Sciatic nerve (tissue), 2 donors: ENCODE results near the gene BMF. TPM values are rescaled to one million over a fixed set of nuclear protein-coding genes. Genes with fewer than 3 reads are reported as not detected.
"Not testable (repeated sequence)": the region's sequence is repeated elsewhere in the genome, so short reads cannot be mapped to it uniquely, and the experiment has no call there.

Experiments used
- ATAC-seq: fragments of 200-7000 bp; cut with Tn5 transposase; one replicate; pipeline ENCODE4 v1.9.1; 2020; ENCODE audit warnings: mild to moderate bottlenecking, moderate library complexity
- DNase-seq: peaks from one replicate; pipeline ENCODE4 v3.0.0-alpha.2; 2020; ENCODE audit warnings: low spot score
- intact Hi-C: fragments of 100-400 bp; cut with DNase I; formaldehyde crosslinking; loops from one replicate; pipeline ENCODE4 v1.14.2; 2022
- total RNA-seq: library from RNA; stranded (reverse); fragmentation: NEBNext Ultra II Directional; extraction: Animal tissue kit (Norgen Biotek cat#: 25700); gene quantifications from one replicate; pipeline ENCODE4 v1.2.1, GENCODE V29; 2021
- donor health status: DM: no; HTN: no; CAD: no.
- donor health status: DM: no; HTN: no; CAD: no.

BMF gene
- total RNA-seq, 1 donor from 2014 or later, result 15.0 TPM

DNA sequence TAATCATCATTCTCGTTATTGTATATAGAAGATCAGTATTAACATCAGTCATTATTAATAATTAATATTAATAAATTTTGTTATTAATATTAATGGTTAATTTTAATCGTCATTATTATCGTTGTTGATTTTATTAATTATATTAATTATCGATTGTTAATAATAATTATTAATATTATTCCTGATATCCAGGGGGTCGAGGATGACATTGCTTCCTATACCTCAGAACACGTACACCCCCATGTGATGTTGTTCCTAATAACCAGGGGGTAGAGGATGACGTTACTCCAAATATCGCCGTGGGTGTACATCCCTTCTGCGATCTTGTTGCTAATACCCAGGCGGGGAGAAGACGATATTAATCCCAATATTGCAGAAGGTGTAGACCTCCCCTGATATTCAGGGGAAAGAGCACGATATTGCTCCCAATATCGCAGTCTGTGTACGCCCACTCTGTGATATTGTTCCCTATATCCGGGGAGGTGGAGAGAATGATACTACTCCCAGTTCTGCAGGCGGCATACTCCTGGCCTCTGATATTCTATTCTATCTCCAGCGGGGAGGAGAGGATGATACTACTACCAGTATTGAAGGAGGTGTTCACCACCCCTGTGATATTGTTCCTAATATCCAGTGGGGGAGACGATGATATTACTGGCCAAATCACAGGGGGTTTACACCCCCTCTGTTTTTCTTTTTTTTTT, 22.3 kb upstream of the BMF start:
- intact Hi-C loops, result no loop called here
- no peak for DNase-seq
- ATAC-seq, result no peak

DNA sequence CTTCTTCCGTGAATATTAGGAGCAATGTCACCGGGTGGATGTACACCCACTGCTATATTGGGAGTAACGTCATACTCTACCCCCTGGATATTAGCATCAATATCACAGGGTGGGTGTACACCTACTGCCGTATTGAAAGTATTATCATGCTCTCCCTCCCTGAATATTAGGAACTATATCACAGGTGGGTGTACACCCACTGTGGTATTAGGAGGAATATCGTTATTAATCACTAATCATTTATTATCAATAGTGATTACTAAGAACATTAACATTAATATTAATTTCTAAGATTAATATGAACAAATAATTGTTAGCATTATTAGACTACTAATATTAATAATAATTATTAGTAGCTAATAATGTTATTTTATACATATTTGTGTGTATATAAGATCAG, 21.4 kb upstream of the BMF start:
- intact Hi-C loops, result no loop called here

DNA sequence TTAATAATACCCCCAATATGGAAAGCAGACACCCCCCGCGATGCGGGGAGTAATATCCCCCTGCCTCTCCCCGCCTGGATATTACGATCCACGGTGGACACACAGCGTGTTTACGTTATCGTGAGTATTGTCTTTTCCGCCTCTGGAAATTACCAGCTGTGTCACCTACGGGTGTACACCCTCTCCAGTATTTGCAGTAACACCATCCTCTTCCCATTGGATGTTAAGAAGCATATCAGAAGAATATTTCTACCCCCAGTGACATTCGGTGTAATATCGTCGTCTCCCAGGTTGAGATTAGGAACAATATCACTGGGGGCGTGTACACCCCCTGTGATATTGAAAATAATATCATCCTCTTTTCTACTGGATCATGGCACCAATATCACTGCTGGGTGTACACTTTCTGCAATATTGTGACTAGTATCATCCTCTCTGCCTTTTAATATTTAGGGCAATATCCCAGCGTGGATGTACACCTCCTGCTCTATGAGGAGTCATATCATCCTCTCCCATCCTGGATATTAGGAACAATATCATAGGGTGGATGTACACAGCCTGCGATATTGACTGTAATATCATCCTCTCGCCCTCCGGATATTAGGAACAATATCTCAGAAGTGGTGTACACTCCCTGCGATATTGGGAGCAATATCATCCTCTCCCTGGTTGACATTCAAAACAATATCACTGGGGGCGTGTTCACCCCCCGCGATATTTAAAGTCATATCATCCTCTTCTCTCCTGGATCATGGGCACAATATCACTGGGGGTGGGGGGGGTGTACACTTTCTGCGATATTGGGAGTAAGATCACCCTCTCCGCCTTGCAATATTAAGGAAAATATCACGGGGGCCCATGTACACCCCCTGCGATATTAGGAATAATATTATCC, 20.3 kb upstream of the BMF start:
- no peak for ATAC-seq
- intact Hi-C loops, result loop anchor here (5.0 kb wide), 1 partner anchor 677 kb away; no protein-coding TSS in a partner anchor
- no peak for DNase-seq

More for the DNA sequence above, 21.4 kb upstream of the BMF start:
- no peak for ATAC-seq
- no peak for DNase-seq

DNA sequence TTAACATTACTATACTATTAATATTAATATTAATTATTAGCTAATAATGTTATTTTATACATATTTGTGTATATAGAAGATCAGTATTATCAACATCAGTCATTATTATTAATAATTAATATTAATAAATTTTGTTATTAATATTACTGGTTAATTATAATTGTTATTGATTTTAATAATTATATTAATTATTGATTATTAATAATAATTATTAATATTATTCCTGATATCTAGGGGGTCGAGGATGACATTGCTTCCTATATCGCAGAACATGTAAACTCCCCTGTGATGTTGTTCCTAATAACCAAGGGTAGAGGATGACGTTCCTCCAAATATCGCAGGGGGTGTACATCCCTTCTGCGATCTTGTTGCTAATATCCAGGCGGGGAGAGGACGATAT, 17.3 kb upstream of the BMF start:
- DNase-seq, result no peak
- intact Hi-C loops, result loop anchor here (5.0 kb wide), 1 partner anchor 674 kb away; no protein-coding TSS in a partner anchor
- no peak for ATAC-seq

DNA sequence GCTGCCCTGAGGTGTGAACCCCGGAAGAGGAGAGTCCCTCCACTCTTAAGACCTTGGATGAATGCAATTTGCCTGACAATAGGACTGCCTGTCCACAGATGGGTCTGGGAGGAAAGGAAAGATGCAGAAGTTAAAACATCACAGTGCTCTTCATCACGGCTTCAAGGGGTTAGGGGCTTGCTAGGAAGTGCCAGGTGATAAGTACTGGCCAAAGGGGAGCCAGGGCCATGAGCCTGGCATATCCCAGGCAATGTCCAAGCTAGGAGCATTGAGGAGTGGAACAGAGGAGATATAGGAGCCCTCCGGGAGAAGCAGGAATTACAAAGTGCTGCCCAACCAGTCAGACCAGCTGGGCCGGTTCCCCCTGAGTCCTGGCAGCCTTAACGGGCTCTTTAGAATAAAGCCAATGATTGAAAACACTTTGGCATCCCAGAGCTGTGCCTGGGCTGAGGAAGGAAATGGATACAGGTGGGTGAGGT, 16.2 kb upstream of the BMF start:
- ATAC-seq, DNase-seq: not testable (repeated sequence)
- intact Hi-C loops, result loop anchor here (5.0 kb wide), 1 partner anchor 673 kb away; no protein-coding TSS in a partner anchor

DNA sequence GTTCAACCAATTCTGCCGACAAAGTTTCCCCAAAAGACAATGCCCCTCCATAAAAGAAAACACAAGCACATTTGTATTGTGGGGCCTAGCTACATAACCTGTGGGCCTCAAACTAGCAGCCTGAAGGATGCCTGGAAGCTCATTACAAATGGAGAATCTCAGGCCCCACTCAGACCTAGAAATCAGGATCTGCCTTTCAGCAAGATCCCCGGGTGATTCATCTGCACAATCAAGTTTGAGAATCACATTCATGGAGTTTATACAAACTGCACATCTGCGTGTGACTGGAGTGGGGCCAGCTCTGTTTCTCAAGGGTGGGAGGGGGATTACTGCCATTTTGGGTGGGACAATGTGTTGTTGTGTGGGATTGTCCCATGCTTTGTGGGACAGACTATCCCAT, 15.7 kb upstream of the BMF start:
- ATAC-seq, intact Hi-C loops, DNase-seq: not testable (repeated sequence)

DNA sequence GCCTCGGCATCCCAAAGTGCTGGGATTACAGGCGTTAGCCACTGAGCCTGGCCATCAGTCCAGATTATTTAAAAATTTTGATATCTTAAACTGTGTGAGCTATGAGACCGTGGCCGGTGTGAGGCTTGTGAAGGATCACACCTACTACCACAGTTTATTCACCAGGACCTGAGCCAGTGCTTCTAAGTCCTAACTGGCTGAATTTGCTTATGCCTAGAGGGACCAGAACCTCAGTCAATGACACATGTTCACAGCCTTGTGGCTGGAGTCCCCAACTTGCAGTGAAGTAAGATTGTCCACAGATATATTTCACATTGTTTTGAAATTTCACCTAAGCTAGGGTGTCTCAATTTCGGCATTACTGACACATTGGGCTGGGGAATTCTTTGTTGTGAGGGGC, 15.2 kb upstream of the BMF start:
- ATAC-seq, DNase-seq, intact Hi-C loops: not testable (repeated sequence)

DNA sequence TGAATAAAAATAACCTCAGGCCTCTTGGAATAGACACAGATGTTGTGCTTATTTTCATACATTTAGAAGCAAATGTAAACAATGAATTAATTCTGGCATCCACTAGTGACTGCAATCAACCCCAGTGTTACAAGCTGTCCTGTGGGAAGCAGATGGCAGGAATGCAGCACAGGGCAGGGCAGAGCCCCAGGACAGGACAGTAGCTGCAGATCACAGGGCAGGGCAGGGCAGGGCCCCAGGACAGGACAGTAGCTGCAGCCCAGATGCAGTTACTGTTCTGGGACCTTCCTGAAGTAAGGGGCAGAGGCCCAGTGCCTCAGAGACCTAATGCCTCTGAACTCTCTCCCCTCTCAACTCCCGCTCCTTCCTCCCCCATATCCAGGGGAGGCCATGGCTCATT, 14.3 kb upstream of the BMF start:
- peak; percentile 41 for ATAC-seq
- intact Hi-C loops, DNase-seq: not testable (repeated sequence)

DNA sequence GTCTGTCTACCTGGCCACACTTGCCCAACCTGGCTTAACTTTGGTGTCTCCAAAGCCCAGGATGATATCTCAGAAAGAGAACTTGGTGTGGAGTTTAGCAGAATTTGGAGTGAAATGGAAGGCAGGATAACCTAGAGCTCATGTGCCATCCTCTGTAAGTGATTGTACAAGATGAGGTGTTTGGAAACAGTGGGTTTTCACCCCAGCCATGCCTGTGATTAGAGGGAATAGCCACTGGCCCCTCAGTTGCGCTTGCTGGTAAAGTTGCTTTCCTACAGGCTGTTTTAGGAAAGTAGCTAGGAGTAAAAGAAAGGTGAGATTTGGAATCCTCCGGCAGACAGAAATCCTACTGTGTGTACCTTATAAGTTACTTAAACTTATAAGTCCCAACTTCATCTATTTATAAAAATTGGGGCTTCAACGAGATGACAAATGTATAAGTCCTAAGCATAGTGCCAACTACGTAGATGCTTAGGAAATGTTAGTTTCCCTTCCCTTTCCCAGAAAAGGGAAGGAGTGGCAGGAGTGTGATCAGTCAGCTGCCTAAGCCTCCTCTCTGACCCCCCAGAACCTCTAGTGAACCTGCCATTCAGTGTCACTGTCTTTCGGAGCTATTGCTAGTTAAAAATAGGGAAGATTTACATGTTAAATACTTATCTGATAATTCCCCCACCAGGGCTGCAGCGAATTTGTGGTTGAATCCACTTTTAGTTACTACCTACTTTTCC, 13.4 kb upstream of the BMF start:
- no peak for DNase-seq
- intact Hi-C loops, result no loop called here
- ATAC-seq, result peak; percentile 74

DNA sequence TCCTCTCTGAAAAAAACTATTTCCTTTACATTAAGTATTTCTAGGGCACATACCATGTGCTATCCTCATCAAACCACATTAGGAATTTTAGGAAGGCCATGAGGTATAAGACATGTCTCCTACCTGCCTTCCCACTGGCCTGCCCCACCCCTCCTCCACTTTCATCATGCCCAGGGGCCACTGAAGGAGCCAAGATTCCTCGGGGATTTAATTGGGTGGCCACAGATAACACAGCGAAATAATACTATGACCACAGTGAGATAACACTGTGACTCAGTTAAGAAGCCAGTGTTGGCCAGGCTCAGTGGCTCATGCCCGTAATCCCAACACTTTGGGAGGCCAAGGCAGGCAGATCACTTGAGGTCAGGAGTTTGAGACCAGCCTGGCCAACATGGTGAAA, 9.8 kb upstream of the BMF start:
- ATAC-seq (no peak), DNase-seq (no peak)
- intact Hi-C loops, result no loop called here

DNA sequence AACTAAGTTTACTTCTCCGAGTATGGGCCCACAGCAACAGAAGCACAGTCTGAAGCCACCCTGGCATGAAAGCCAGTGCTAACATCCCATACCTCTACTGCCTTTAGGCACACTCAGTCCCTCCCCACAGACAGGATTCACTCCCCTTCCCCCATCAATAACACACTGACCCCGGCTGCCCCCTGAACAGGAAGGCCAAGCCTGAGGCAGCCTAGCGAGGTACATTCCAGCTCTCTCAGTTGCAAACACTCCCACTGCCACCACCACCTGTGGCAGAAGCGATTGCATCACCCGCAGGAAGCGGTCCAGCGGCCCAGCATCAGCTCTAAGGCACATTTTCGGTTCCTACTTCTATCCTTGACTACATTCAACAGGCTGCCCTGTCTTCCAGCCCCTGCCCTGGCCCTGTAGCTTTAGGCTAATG, 7.0 kb upstream of the BMF start:
- DNase-seq, result no peak
- intact Hi-C loops, result no loop called here
- peak; percentile 82 for ATAC-seq

DNA sequence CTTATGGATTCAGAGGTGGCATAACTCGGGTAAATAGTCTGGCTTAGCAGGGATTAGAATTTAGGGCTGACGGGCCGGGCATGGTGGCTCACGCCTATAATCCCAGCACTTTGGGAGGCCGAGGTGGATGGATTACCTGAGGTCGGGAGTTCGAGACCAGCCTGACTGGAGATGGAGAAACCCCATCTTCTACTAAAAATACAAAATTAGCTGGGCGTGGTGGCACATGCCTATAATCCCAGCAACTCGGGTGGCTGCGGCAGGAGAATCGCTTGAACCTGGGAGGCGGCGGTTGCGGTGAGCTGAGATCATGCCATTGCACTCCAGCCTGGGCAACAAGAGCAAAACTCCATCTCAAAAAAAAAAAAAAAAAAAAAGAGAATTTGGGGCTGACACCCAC, 6.4 kb upstream of the BMF start:
- ATAC-seq, DNase-seq, intact Hi-C loops: not testable (repeated sequence)

DNA sequence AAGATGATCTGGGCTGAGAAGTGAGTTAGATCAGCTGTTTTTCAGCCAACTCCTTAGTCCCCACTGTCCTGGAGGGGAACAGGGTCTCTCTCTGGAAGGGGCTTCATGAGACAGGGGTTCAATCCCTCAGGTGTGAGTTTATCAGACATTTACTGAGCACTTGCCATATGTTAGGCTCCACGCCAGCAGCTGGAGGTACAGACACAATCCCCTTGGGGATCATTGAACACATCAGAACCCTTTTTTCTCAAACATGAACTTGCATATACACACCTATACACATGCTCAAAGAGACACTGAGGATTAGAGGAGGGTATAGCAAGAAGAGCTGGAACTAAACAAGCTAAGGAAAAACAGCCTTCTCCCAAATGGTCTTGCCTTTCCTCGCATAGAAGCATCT, 5.5 kb upstream of the BMF start:
- DNase-seq (no peak), ATAC-seq (no peak)
- intact Hi-C loops, result no loop called here

DNA sequence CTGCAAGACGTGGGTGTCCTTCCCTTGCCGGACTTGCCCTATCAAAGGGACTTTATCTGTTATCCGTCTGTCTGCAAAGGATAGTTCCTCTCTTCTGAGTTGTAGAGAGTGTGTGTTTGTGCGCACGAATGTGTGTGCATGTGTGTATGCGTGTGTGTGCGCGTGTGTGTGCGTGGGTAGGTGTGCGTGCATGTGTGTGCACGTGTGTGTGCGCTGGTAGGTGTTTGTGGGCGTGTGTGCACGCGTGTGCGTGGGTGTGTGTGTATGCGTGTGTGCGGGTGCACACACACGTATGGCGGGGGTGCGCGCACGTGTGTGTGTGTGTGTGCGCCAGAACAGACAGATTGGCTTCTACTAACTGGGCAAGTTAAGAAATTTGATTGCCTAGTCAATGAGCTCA, 4.1 kb upstream of the BMF start:
- ATAC-seq (no peak), DNase-seq (no peak)
- intact Hi-C loops, result no loop called here

DNA sequence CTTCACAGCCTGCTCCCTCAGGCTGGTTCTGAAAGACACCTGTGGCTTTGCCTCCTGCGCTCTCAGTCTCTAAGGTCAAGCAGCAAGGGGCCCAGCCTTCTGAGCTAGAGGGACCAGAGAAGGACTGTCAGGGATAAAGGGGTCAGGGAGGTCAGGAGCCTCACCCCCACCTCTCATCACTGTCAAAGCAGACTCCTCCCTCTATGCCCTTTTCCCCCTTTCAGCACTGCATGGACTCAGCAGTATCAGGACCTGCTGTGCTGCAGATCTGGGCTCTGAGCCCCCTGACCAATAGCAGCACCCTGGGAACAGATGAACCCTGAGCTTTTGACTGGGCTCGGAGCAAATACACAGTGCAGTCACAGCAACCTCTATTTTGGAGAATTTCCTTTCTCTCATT, 3.2 kb upstream of the BMF start:
- ATAC-seq, result no peak
- no peak for DNase-seq
- intact Hi-C loops, result no loop called here

DNA sequence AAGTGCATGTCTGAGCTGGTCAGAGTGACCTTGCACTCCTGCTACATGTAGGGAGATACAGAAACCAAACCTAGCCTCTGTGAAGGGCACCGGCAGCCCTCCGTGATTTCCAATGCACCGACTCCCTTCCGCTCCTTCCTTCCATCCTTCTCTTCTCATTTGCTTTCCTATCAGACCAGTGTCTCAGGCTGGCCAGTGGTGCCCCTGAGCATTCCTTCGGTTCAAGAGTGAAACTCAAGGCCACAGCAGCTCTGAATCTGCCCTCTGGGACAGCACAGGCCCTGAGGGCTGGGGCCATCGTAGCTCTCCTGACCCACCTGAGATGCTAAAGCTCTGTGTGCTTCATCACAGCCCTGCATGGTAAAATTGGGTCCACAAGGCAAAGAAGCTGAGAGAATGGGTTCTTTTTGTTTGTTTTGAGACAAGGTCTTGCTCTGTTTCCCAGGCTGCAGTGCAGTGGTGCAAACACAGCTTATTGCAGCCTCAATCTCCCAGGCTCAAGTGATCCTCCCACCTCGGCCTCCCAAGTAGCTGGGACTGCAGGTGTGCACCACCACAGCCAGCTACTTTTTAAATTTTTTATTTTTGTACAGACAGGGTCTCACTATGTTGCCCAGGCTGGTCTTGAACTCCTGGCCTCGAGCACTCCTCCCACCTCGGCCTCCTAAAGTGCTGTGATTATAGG, 2.3 kb upstream of the BMF start:
- DNase-seq (no peak), ATAC-seq (no peak)
- intact Hi-C loops, result no loop called here

DNA sequence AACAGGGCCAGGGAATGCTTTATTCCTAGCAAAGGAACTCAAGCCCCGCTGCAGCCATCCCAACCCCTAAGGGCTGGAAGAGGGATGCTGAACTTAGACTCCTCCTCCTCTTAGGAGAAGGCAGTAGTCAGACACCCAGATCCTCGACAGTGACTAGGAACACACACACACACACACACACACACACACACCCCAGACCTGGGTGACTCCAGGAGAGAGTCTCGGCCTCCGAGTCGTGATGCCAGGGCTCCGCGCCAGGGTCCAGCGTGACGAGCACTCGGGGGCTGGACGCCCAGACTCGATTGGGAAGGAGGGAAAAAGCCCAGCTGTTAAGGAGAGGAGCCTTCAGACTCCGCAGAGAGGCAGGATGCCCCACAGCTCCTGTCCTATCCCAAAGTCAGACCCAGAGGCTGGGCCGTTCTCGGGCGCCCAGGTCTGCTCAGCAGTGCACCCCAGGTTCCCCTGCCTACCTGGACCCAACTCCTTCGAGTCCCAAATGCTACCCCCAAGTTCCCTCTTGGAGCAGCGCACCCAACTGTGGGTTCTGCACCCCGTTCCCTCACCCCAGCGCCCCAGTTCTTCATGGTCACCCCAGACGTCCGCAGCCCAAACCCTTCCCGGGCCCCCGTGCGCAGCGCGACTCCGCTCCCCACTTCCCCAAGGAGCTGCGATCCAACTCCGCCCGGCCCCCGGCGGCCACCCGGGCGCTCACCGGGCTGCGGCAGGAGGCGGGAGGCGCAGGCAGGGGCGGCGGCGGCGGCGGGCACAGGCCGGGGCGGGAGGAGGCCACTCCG, 421 bp downstream of the BMF start:
- ATAC-seq, result no peak
- DNase-seq, result peak; percentile 82
- intact Hi-C loops, result no loop called here
